HG03439 (cell line): Measurements from ENCODE around the gene RGR.
"Not testable (repeated sequence)": the region's sequence is repeated elsewhere in the genome, so short reads cannot be mapped to it uniquely, and the experiment has no call there.

Experiments used
- ATAC-seq: cut with Tn5 transposase; IDR thresholded peaks from one replicate; pipeline ENCODE4 v1.9.1; 2021; ENCODE audit warnings: mild to moderate bottlenecking, moderate library complexity; ENCODE audit not compliant: unreplicated experiment

Gene RGR

DNA sequence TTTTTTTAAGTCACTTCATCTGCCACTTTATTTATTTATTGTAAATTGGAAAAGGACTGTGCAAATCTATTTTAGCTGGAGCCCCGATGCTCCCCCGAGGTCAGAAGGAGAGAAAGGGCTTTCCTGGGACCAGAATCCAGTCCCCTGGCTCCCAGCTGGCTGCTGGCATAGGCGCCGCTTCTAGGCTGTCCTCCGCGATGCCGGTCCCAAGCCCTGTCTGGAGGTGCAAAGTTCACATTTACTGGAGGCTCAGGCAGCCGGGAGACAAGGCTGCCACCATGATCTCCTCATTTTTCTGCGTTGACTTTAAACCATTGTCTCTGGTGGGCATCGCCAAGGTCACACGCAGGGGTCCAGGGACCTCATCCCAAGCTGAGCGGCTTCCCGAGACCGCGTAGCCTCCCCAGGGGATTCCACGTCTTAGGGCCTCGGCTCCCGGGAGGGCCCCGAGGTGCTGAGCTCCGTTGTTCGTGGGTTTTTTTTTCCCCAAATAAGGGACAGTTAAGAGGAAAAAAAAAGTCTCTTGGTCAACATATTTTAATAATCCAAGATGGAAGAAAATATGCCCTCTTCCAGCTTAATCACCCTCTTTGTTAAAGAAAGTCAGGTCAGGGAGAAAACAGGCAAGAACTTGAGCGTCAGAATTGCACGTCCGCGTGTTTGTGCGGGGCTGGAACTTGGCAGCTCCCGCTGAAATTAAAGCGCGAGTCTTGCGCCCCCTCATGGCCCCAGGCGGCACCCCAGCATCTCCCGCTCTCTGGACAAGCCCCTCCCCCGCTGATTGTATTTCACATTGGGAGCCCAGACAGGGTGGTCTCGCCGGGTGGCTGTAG is 11.9 kb downstream of the RGR start:
- no peak for ATAC-seq

GRCh38 chr10:84257343-84258020 is 12.6 kb downstream of the RGR start:
- ATAC-seq: no peak

GRCh38 chr10:84258034-84258695 is 13.3 kb downstream of the RGR start:
- no peak for ATAC-seq

GRCh38 chr10:84261236-84261915 is 16.5 kb downstream of the RGR start:
- no peak for ATAC-seq

DNA sequence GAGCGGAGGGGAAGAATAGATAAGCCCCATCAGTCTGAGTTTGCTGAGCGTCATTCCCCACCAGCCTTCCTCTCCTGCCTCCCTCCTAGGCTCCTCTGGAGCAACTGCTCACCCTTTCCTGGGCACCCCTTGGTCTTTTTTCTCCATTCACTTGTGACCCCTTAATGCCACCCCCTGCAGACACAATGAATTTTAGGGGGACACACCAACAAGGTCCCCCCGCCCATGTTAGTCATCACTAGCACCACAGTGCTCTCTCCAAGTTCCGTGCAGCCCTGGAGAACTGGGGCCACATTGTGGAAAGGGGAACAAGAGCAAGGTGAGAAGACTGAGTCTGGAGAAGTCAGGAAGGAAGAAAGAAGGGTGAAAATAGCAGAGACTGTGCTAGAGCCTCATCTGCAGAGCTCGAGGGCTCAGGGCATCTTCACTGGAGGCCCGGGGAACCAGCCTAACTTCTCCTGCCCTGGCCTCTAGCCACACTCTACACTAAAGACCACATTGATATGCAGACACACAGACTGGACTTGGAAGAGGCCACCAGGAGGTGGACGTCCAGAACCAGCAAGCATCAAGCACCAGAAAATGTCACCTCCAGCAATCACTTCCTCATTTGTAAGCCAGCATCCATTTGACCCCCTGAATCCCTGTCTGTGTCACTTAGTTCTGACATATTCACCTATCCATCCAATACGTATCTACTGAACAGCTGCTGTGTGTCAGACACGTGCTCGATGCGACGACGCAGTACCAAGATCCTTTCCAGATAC is 17.5 kb downstream of the RGR start:
- ATAC-seq: no peak

DNA sequence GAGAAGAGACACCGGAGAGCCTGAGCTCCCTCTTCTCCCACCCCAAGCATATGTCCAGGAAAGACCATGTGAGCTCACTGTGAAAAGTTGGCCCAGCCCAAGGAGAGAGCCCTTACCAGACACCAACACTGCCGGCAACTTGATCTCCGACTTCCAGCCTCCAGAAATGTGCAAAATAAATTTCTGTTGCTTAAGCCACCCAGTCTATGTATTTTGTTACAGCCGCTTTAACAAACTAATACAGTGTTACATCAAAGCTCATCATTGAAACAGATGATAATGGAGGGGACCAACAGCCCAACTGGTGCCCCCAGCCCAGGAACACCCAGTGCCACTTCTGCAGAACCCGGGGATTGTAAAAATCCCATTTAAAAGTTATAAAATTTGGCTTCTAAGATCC is 18.9 kb downstream of the RGR start:
- no peak for ATAC-seq

GRCh38 chr10:84264611-84265141 is 19.8 kb downstream of the RGR start:
- ATAC-seq: peak; percentile 80

GRCh38 chr10:84265418-84265817 is 20.6 kb downstream of the RGR start:
- no peak for ATAC-seq

- ATAC-seq: peak; percentile 58
Observed at GRCh38 chr10:84267503-84268126, 22.8 kb downstream of the RGR start.

GRCh38 chr10:84269162-84269561 is 24.3 kb downstream of the RGR start:
- ATAC-seq: no peak

DNA sequence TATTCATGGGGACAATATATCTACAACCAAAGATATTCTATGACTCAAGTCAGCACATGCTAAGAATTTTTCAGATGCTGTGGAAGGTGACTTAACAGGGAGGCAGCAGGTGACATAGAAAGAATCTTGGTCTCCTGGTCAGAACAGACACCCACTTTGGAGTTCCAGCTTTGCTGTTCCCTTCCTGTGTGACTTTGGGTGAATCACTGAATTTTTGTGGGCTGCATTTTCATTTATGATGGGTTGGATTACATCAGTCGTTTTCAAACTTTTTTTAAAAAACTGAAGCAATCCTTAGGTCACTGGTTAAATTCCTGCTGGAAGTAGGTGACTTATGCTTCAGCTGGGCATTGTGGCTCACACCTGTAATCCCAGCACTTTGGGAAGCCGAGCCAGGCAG is 24.9 kb downstream of the RGR start:
- ATAC-seq: no peak

GRCh38 chr10:84270708-84271107 is 25.9 kb downstream of the RGR start:
- no peak for ATAC-seq

DNA sequence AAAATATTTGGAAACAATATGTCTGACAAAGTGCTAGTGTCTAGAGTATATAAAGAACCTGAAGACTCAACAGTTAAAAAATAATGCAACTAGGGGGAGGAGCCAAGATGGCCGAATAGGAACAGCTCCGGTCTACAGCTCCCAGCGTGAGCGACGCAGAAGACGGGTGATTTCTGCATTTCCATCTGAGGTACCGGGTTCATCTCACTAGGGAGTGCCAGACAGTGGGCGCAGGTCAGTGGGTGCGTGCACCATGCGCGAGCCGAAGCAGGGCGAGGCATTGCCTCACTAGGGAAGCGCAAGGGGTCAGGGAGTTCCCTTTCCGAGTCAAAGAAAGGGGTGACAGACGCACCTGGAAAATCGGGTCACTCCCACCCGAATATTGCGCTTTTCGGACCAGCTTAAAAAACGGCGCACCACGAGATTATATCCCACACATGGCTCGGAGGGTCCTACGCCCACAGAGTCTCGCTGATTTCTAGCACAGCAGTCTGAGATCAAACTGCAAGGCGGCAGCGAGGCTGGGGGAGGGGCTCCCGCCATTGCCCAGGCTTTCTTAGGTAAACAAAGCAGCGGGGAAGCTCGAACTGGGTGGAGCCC is 35.1 kb downstream of the RGR start:
- ATAC-seq: not testable (repeated sequence)

GRCh38 chr10:84286695-84287094 is 41.8 kb downstream of the RGR start:
- no peak for ATAC-seq

DNA sequence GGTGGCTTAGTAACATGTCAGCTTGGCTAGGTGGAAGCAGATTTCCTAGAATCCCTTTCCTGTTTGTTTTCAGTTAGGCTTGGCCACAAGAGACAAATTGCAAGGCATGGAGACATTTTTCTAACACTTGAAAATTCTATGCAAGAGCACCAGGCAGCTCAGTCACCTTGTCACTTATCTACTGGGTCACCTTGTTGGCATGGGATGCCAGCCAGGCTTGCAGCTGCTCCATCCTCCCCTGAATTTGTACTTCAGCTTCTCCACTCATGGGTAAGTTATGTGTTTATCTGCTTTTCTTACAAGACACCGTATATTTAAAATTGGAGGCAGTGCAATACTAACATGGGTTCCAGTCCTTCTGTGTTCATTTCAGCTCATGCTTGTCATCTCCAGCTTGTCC is 43.3 kb downstream of the RGR start:
- no peak for ATAC-seq

DNA sequence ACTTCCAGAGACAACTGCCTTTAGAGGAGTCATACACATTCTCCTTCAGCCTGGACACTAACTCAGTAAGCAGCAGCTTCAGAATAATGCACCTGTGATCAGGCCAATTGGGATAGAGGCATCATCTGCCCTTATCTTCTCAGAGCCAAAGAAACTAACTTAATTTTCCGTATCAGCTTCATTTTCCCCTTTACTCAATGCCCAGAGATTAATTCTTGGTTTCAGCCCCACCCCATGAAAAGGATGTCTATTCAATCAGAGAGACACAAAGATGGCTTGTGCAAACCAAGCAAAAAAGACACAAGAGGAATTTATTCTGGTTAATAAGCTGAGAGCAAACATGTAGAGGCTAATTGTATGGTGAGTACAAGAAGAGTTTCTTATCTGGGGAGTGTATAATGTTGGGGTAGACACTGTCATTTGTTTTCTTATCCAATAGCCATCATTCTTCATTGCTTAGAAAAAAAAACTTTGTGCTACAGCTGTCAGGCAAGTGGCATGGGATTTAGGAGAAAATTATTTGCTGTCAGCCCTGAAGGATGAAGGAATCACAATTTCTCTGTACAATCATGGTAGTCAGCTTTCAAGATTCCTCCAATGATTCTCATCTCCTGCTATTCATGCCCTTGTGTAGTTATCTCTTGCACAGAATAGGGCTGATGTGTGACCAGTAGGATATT is 44.8 kb downstream of the RGR start:
- no peak for ATAC-seq

DNA sequence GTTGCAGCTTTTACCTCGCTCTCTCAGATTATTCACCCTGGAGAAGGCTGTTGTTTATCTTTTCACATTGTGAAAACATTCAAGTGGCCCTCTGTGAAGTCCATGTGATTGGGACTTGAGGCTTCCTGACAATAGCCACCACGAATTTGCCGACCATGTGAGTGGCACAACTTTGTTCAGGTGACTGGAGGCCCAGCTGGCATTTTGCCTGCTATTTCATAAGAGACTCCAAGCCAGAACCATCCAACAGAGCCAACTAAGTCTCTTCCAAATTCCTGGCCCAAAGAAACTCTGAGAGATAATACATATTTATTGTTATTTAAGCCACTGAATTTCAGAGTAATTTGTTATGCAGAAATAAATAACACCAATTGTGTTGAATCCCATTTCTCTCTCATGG is 45.4 kb downstream of the RGR start:
- no peak for ATAC-seq

GRCh38 chr10:84291384-84291783 is 46.5 kb downstream of the RGR start:
- no peak for ATAC-seq

DNA sequence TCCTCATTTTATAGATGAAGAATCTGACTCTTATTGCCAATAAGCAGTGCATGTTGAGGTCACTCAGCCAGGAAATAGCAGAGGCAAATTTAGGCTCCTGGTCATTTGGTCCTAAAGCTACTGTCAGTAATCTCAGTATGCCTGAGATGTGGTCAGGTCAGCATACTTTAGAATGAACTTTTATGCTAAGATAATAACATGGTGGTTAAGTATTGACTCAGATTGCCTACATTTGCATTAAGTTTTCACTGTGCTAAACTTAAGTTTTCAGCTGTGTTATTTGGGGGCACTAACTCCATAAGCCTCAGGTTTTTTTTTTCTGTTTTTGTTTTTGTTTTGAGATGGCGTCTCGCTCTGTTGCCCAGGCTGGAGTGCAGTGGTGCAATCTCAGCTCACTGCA is 47.6 kb downstream of the RGR start:
- peak; percentile 57 for ATAC-seq
